ENCODE measurements around the gene MTA3.

The MTA3 gene

GRCh38 chr2:42781181-42781580 is 212.7 kb downstream of the MTA3 start:
- TF ChIP-seq CTCF (IDR thresholded peaks at IDR 0.05): no peak
- Histone ChIP-seq H3K4me3 (ENCODE audit: low read depth in 1 of 2, low read length in 1 of 2) (no peak overlapping the region), H3K36me3 (no peaks in the 10 kb centered on the region), H3K9me3 (no peaks in the 10 kb centered on the region), H3K27me3 (no peaks in the 10 kb centered on the region), H3K4me1 (ENCODE audit: control insufficient read depth in 1 of 2, insufficient read depth in 1 of 2, low read depth in 1 of 2, low read length in 1 of 2) (no peaks in the 10 kb centered on the region), H3K27ac (no peak overlapping the region)

GRCh38 chr2:42783511-42783910 is 215.1 kb downstream of the MTA3 start:
- TF ChIP-seq CTCF (IDR thresholded peaks at IDR 0.05): no peak
- H3K4me3 ChIP-seq (ENCODE audit: low read depth in 1 of 2, low read length in 1 of 2): no peak overlapping the region
- H3K4me1 ChIP-seq (ENCODE audit: control insufficient read depth in 1 of 2, insufficient read depth in 1 of 2, low read depth in 1 of 2, low read length in 1 of 2): no peaks in the 10 kb centered on the region
- no peaks in the 10 kb centered on the region for H3K9me3 ChIP-seq
- no peaks in the 10 kb centered on the region for H3K27me3 ChIP-seq
- H3K27ac ChIP-seq: no peak overlapping the region
- no peaks in the 10 kb centered on the region for H3K36me3 ChIP-seq

- Histone ChIP-seq H3K4me1 (ENCODE audit: control insufficient read depth in 1 of 2, insufficient read depth in 1 of 2, low read depth in 1 of 2, low read length in 1 of 2) (no peaks in the 10 kb centered on the region), H3K27ac (no peak overlapping the region), H3K36me3 (no peaks in the 10 kb centered on the region), H3K27me3 (no peaks in the 10 kb centered on the region), H3K9me3 (no peaks in the 10 kb centered on the region), H3K4me3 (ENCODE audit: low read depth in 1 of 2, low read length in 1 of 2) (no peak overlapping the region)
- TF ChIP-seq CTCF (IDR thresholded peaks at IDR 0.05): no peak
Measured at GRCh38 chr2:42784204-42784880, 215.9 kb downstream of the MTA3 start.

GRCh38 chr2:42786561-42787345 is 218.3 kb downstream of the MTA3 start:
- H3K36me3 ChIP-seq: no peaks in the 10 kb centered on the region

GRCh38 chr2:42787424-42787787 is 219.0 kb downstream of the MTA3 start:
- no peak for TF ChIP-seq CTCF (IDR thresholded peaks at IDR 0.05)
- no peaks in the 10 kb centered on the region for H3K27me3 ChIP-seq

More at GRCh38 chr2:42786561-42787345, 218.3 kb downstream of the MTA3 start:
- Histone ChIP-seq H3K4me1 (ENCODE audit: control insufficient read depth in 1 of 2, insufficient read depth in 1 of 2, low read depth in 1 of 2, low read length in 1 of 2) (peaks cover 3 to 4% of the 10 kb centered on the region in 2 experiments), H3K27ac (no peak overlapping the region), H3K9me3 (no peaks in the 10 kb centered on the region), H3K4me3 (ENCODE audit: low read depth in 1 of 2, low read length in 1 of 2) (no peak overlapping the region), H3K27me3 (no peaks in the 10 kb centered on the region)
- no peak for TF ChIP-seq CTCF (IDR thresholded peaks at IDR 0.05)

More at GRCh38 chr2:42787424-42787787, 219.0 kb downstream of the MTA3 start:
- Histone ChIP-seq H3K4me1 (ENCODE audit: control insufficient read depth in 1 of 2, insufficient read depth in 1 of 2, low read depth in 1 of 2, low read length in 1 of 2) (peaks cover 7 to 8% of the 10 kb centered on the region in 2 experiments), H3K9me3 (no peaks in the 10 kb centered on the region), H3K36me3 (no peaks in the 10 kb centered on the region), H3K4me3 (ENCODE audit: low read depth in 1 of 2, low read length in 1 of 2) (no peak overlapping the region), H3K27ac (no peak overlapping the region)
